ENCODE data around the gene SPPL2A.

SPPL2A gene

GRCh38 chr15:50687302-50687902 lies 78.1 kb downstream of the SPPL2A start:
- no peak for DNase-seq (ENCODE audit: low read depth in 3 of 3, low spot score in 1 of 3)

GRCh38 chr15:50686469-50687301 lies 78.8 kb downstream of the SPPL2A start, which contains the start of gene TRPM7:
TRPM7 (minus strand) TSS chr15:50686797; CDS start chr15:50686533, 264 bp downstream.
- DNase-seq (ENCODE audit: low read depth in 3 of 3, low spot score in 1 of 3) = peak; percentile 43 to 83 (median 72)

- peak; percentile 37 to 67 (median 50) for DNase-seq (ENCODE audit: low read depth in 3 of 3, low spot score in 1 of 3)
Measured at GRCh38 chr15:50685976-50686468, 79.5 kb downstream of the SPPL2A start.

- no peak for DNase-seq (ENCODE audit: low read depth in 3 of 3, low spot score in 1 of 3)
Measured at GRCh38 chr15:50685191-50685975, 80.1 kb downstream of the SPPL2A start.

- DNase-seq (ENCODE audit: low read depth in 3 of 3, low spot score in 1 of 3) = no peak
Measured at GRCh38 chr15:50681467-50681866, 84.0 kb downstream of the SPPL2A start.

- DNase-seq (ENCODE audit: low read depth in 3 of 3, low spot score in 1 of 3) = no peak
Measured at GRCh38 chr15:50676799-50677483, 88.6 kb downstream of the SPPL2A start.

GRCh38 chr15:50675535-50676144 lies 89.9 kb downstream of the SPPL2A start:
- DNase-seq (ENCODE audit: low read depth in 3 of 3, low spot score in 1 of 3) = no peak

GRCh38 chr15:50670115-50670514 lies 95.4 kb downstream of the SPPL2A start:
- DNase-seq (ENCODE audit: low read depth in 3 of 3, low spot score in 1 of 3) = no peak

GRCh38 chr15:50669611-50670010 lies 95.9 kb downstream of the SPPL2A start:
- no peak for DNase-seq (ENCODE audit: low read depth in 3 of 3, low spot score in 1 of 3)

GRCh38 chr15:50665938-50666337 lies 99.6 kb downstream of the SPPL2A start:
- no peak for DNase-seq (ENCODE audit: low read depth in 3 of 3, low spot score in 1 of 3)

- no peak for DNase-seq (ENCODE audit: low read depth in 3 of 3, low spot score in 1 of 3)
Measured at GRCh38 chr15:50655555-50655954, 110.0 kb downstream of the SPPL2A start.

- no peak for DNase-seq (ENCODE audit: low read depth in 3 of 3, low spot score in 1 of 3)
Measured at GRCh38 chr15:50653156-50653743, 112.3 kb downstream of the SPPL2A start.

GRCh38 chr15:50652671-50653070 lies 112.8 kb downstream of the SPPL2A start:
- no peak for DNase-seq (ENCODE audit: low read depth in 3 of 3, low spot score in 1 of 3)

All from stimulated activated CD4-positive, alpha-beta T cell treated with anti-CD3 and anti-CD28 coated beads, TNF-alpha, amount 100 ng/mL, for 1 hour (primary cell).